HG03139 (cell line): ENCODE measurements around the gene CAPS.

Source experiments
- ATAC-seq: cut with Tn5 transposase; IDR thresholded peaks from one replicate; pipeline ENCODE4 v1.9.1; 2021; ENCODE audit not compliant: unreplicated experiment

The CAPS gene

GRCh38 chr19:5908773-5909442 lies 5.1 kb upstream of the CAPS start:
- no peak for ATAC-seq

DNA sequence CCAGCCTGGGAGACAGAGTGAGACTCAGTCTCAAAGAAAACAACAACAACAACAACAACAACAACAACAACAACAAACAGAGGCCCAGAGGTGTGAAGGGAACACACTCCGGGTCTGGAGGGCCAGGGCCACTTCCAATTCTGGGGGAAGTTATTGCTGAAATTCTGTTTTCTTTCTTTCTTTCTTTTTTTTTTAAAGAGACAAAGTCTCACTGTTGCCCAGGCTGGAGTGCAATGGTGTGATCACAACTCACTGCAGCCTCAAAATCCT lies 3.5 kb upstream of the CAPS start:
- no peak for ATAC-seq

GRCh38 chr19:5911366-5911765 lies 2.7 kb upstream of the CAPS start:
- ATAC-seq, result no peak

GRCh38 chr19:5914358-5914774 lies 312 bp downstream of the CAPS start:
- ATAC-seq, result no peak

- ATAC-seq, result no peak
Observed at GRCh38 chr19:5914946-5915781, 1.1 kb downstream of the CAPS start.

DNA sequence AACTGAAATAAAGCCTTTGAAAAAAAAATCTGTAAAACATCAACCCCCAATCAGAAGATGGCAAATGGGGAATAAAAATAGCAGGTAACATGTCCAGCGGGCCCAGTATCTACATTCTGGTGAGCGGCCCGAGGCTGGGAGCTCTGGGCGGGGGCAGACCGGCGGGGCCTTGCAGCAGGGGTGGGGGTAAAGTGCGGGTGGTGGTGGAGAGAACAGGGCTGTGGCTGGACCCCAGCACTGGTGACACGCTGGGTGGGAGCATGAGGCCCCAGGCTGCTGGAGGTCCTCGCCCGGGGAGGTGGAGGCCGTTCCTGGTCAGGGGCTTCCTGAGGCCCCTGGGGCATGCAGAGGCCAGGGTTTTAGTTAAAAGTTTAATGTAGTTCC lies 1.7 kb downstream of the CAPS start:
- ATAC-seq, result no peak

- no peak for ATAC-seq
Observed at GRCh38 chr19:5916181-5916708, 2.2 kb downstream of the CAPS start.

DNA sequence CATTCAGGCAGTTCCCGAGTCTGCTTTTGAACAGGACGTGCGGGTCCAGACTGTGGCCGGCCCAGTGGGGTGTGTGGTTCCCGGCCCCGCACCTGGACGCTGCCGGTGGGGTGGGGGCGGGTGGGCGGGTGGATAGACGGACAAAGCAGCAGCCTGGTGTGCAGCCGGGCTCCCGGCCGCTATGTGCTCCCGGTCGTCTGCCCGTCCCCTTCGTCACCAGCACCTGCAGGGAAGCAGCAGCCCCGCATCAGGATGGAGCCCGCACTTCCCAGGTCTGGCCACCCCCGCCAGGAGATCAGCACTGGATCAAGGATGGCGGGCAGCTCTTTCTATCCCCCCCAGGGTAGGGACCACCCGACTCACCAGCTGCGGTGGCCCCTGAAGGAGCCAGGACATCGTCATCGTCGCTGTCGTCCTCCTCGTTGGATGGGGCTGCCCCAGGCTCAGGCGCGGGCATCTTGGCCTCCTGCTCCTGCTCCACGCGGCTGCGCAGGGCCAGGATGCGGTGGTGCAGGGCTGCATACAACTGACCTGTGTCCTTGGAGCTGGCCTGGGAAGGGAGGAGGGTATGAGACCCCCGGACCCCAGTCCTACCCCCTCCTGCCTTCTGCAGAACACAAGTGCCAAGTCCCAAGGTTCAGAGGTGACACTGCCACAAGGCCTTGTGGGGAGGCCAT lies 3.5 kb downstream of the CAPS start:
- no peak for ATAC-seq

- ATAC-seq, result no peak
Observed at GRCh38 chr19:5918463-5919079, 4.5 kb downstream of the CAPS start.

DNA sequence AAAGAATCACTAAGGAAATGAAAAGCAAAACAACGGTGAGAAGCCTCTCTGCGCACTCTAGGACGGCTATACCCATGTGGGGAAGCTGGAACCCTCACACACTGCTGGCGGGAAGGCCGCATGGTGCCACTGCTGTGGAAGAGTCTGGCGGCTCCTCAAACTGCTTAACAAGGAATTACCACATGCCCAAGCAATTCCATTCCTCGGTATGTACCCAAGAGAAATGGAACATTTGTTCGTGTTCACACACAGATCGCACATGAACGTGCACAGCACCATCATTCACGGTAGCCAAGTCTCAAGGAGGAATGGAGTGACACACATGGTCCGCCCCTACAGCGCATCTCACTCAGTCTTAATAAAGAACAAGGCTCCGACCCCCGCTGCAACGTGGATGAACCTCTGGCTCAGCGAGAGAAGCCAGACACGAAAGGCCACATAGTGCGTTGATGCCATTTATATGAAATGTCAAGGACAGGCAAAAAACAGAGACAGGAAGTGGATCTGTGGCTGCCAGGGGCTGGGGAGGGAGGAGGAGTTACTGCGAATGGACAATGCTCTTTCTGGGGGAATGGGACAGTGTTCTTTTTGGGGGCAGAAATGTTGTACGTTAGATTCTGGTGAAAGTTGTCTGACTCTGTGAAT lies 7.6 kb downstream of the CAPS start:
- no peak for ATAC-seq

DNA sequence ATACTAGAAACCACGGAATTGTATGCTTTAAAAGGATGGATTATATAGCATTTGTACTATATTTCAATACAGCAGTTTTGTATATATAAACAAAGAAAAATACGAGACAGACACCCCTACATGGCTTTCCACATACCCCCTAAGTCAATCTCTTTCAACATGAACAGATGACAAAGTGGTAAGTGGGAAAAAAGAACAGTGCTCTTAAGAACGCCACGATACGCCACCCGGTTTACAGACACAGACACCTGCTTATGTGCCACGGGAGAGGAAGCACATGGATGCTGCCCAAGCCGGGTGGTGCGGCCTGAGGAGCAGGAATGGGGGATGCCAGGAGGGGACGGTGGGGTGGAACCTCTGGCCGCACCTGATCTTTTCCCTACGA lies 8.1 kb downstream of the CAPS start:
- ATAC-seq, result no peak

DNA sequence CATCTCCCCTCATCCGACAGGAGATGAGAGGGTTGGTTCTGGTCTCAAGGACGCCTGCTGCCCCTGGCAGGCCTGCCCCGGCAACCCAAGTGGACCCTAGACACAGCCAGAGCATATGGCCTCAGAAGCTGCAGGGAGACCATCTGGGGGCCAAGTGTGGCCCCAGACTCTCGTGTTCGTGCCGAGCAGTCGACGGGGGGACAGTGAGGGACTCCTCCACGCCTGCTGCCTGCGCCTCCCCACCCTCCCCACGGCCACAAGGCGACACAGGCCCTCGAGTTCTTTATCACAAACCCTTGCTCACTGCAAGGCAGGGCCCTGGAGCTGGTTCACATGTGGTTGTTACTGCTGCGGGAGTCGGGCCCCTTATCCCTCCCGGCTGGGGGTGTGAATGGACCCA lies 9.3 kb downstream of the CAPS start:
- ATAC-seq, result no peak

DNA sequence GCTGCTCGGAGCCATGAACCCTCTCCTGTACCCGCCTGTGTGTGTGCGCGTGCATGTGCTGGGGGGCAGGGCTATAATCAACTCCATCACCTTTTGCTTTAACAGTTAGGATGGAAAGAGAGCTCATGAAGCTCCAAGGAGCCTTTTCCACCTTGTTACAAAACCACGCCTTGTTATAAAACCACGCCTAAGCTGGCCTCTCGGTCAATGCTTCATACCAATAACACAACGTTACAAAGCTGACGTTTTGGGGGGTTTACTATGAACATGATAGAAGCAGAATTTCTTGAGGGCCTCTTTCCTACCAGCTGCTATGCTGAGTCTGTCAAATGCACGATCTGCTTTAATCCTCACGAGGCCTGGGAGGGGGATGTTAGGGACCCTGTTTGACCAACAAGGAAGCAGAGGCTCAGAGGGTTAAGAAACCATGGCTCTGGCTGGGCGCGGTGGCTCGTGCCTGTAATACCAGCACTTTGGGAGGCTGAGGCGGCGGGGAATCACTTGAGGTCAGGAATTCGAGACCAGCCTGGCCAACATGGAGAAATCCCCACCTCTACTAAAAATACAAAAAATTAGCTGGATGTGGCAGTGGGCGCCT lies 11.9 kb downstream of the CAPS start:
- no peak for ATAC-seq

GRCh38 chr19:5926641-5927440 lies 12.8 kb downstream of the CAPS start:
- no peak for ATAC-seq

GRCh38 chr19:5927441-5927821 lies 13.4 kb downstream of the CAPS start:
- no peak for ATAC-seq

- ATAC-seq, result no peak
Observed at GRCh38 chr19:5929179-5929578, 15.1 kb downstream of the CAPS start.

DNA sequence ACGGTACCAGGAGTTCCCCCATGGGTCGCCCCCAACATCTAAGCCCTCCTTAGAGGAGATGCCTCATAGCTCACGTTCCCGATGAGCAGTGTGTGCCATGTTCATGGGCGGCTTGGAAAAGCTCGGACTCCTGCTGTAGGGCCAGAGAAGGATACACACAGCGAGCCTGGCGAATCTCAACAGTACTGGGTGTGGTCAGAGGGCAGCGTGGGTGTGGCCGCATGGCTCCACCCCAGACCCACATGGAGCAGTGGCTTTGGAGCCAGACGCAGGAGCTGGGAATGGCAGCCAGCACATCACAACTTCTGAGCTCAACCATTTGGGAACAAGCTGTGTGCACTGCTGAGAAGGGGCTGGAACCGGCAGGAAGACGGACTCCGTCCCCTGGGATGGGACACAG lies 15.6 kb downstream of the CAPS start:
- ATAC-seq, result no peak

DNA sequence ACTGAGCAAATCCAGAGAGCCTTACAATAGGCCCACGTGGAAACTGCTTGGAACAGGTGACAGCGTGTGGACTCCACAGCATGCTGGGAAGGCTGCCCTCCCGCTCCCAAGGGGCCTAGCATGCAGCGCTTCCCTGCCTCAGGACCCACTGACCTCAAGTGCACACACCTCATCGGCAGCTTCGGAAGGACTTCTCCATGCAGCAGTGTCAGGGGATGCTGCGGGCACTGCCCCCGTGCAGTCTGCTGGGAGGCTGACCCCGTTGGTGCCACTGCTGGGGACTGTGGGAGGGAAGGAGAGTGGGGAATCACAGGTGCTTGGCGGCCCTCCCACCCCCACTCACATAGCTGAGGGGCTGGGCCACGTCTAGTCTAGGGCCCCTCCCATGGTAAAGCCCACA lies 17.2 kb downstream of the CAPS start:
- ATAC-seq, result no peak

- no peak for ATAC-seq
Observed at GRCh38 chr19:5932146-5932545, 18.1 kb downstream of the CAPS start.
